H1 (cell line): ENCODE results near the gene RNF144A. TPM values are rescaled to one million over a fixed set of nuclear protein-coding genes. Genes with fewer than 3 reads are reported as not detected.

Experiments
- CTCF ChIA-PET: fragments of 300-600 bp; sonication (Branson Sonifier 250); formaldehyde crosslinking; loops from one replicate; lab custom pipeline; 2021; ENCODE audit not compliant: partially characterized antibody; lab: Charles Lee
- POLR2A ChIA-PET: fragments of 300-600 bp; sonication (Branson Sonifier 250); formaldehyde crosslinking; loops from one replicate; lab custom pipeline; 2021; ENCODE audit warnings: inconsistent platforms; ENCODE audit not compliant: partially characterized antibody; lab: Charles Lee
- DNase-seq, 2 experiments: peaks; one replicate each; pipeline versions ENCODE4 v3.0.0 to v3.0.0-alpha.2; 2010 to 2022; ENCODE audit warnings: low spot score in 2 of 2, low read depth in 1 of 2, mixed read lengths in 1 of 2
- FAIRE-seq: peaks from 2 replicates; lab custom pipeline; 2011; peaks lifted over from hg19 to GRCh38; lab: Jason Lieb, UNC
- H2AFZ ChIP-seq: 2 replicates; pipeline ENCODE4 v1.8.1; 2012; ENCODE audit warnings: low read length, inconsistent platforms
- H2AK5ac ChIP-seq: 2 replicates; pipeline ENCODE4 v1.6.1; 2013; ENCODE audit warnings: low read depth, low read length
- H2BK120ac ChIP-seq: replicated peaks from 2 replicates; pipeline ENCODE3; 2013; ENCODE audit warnings: low read depth, low read length, inconsistent platforms
- H2BK12ac ChIP-seq: 2 replicates; pipeline ENCODE4 v1.6.1; 2013; ENCODE audit warnings: low read depth, low read length
- H2BK15ac ChIP-seq: 2 replicates; pipeline ENCODE4 v1.6.1; 2013; ENCODE audit warnings: low read length
- H2BK20ac ChIP-seq: 2 replicates; pipeline ENCODE4 v1.6.1; 2013; ENCODE audit warnings: low read length
- H2BK5ac ChIP-seq: 2 replicates; pipeline ENCODE4 v1.6.1; 2013; ENCODE audit warnings: low read depth, low read length
- H3K14ac ChIP-seq: 2 replicates; pipeline ENCODE4 v1.6.1; 2013; ENCODE audit warnings: inconsistent platforms; ENCODE audit not compliant: insufficient read length
- H3K18ac ChIP-seq: 2 replicates; pipeline ENCODE4 v1.6.1; 2013; ENCODE audit warnings: low read length; ENCODE audit errors: extremely low read depth
- H3K23ac ChIP-seq: 2 replicates; pipeline ENCODE4 v1.6.1; 2013; ENCODE audit warnings: inconsistent platforms; ENCODE audit not compliant: insufficient read length
- H3K23me2 ChIP-seq: 2 replicates; pipeline ENCODE4 v1.6.1; 2013; ENCODE audit warnings: low read depth, low read length
- H3K27ac ChIP-seq: 2 replicates; pipeline ENCODE4 v1.6.1; 2011; ENCODE audit warnings: low read depth, low read length, inconsistent platforms
- H3K27me3 ChIP-seq, 4 experiments: replicated peaks in 1 of 4; 1 replicate in 1 of 4; 2 replicates in 3 of 4; pipeline versions ENCODE4 v1.6.1 to v1.8.1; 2011 to 2013; ENCODE audit warnings: low read length in 3 of 4, mild to moderate bottlenecking in 3 of 4, inconsistent platforms in 2 of 4, mixed read lengths in 2 of 4, moderate library complexity in 1 of 4; ENCODE audit not compliant: control insufficient read depth in 3 of 4, insufficient read depth in 3 of 4; ENCODE audit errors: extremely low read depth in 1 of 4
- H3K36me3 ChIP-seq, 4 experiments: 2 replicates each; pipeline versions ENCODE4 v1.6.1 to v1.8.1; 2011 to 2013; ENCODE audit warnings: mild to moderate bottlenecking in 4 of 4, low read length in 3 of 4, moderate library complexity in 2 of 4, control low read depth in 1 of 4, inconsistent platforms in 1 of 4; ENCODE audit not compliant: insufficient read depth in 4 of 4, control insufficient read depth in 2 of 4
- H3K4ac ChIP-seq: replicated peaks from 2 replicates; pipeline ENCODE3; 2013; ENCODE audit warnings: low read length, low read depth, mixed read lengths, inconsistent platforms; ENCODE audit not compliant: insufficient read length
- H3K4me1 ChIP-seq, 4 experiments: replicated peaks in 1 of 4; 1 replicate in 1 of 4; 2 replicates in 3 of 4; pipeline versions ENCODE4 v1.6.1 to v1.8.1; 2011 to 2013; ENCODE audit warnings: low read length in 3 of 4, inconsistent platforms in 2 of 4, mixed read lengths in 1 of 4; ENCODE audit not compliant: insufficient read depth in 4 of 4, control insufficient read depth in 3 of 4
- H3K4me2 ChIP-seq, 2 experiments: 2 replicates each; pipeline versions ENCODE4 v1.6.1 to v1.8.1; 2011 to 2013; ENCODE audit warnings: low read depth in 2 of 2, low read length in 2 of 2, control low read depth in 1 of 2, inconsistent platforms in 1 of 2, mild to moderate bottlenecking in 1 of 2; ENCODE audit not compliant: insufficient read depth in 1 of 2
- H3K4me3 ChIP-seq, 4 experiments: fragments of 200-600, 300-600 bp in 1 of 4; sonication (generic), shearing (Covaris generic), sonication (Bioruptor Twin) in 1 of 4; 2 replicates each; pipeline versions ENCODE4 v1.5.1 to v1.8.1; 2011 to 2016; ENCODE audit warnings: low read length in 4 of 4, low read depth in 3 of 4, control low read depth in 2 of 4, inconsistent platforms in 2 of 4, mild to moderate bottlenecking in 2 of 4, mixed read lengths in 1 of 4, moderate library complexity in 1 of 4; ENCODE audit not compliant: insufficient read depth in 2 of 4; ENCODE audit errors: extremely low read depth in 1 of 4
- H3K56ac ChIP-seq: replicated peaks from 2 replicates; pipeline ENCODE3; 2013; ENCODE audit warnings: low read depth, mild to moderate bottlenecking, mixed read lengths, low read length, inconsistent platforms; ENCODE audit not compliant: insufficient read length
- H3K79me1 ChIP-seq: 2 replicates; pipeline ENCODE4 v1.6.1; 2013; ENCODE audit warnings: low read depth, low read length, control low read depth
- H3K79me2 ChIP-seq, 2 experiments: 2 replicates each; pipeline versions ENCODE4 v1.6.1 to v1.8.1; 2012 to 2013; ENCODE audit warnings: low read length in 2 of 2, mild to moderate bottlenecking in 2 of 2, inconsistent platforms in 1 of 2; ENCODE audit not compliant: insufficient read depth in 2 of 2, control insufficient read depth in 1 of 2
- H3K9ac ChIP-seq, 4 experiments: replicated peaks in 1 of 4; 1 replicate in 1 of 4; 2 replicates in 3 of 4; pipeline versions ENCODE4 v1.6.1 to v1.8.1; 2011 to 2013; ENCODE audit warnings: low read depth in 3 of 4, low read length in 3 of 4, control low read depth in 2 of 4, mild to moderate bottlenecking in 2 of 4, moderate library complexity in 2 of 4, inconsistent platforms in 1 of 4; ENCODE audit errors: extremely low read depth in 1 of 4
- H3K9me3 ChIP-seq, 2 experiments: 2 replicates each; pipeline versions ENCODE4 v1.6.1 to v1.8.1; 2012 to 2013; ENCODE audit warnings: mild to moderate bottlenecking in 2 of 2, moderate library complexity in 2 of 2, control low read depth in 1 of 2, inconsistent platforms in 1 of 2, low read depth in 1 of 2, low read length in 1 of 2, mixed read lengths in 1 of 2; ENCODE audit not compliant: insufficient read depth in 2 of 2
- H4K20me1 ChIP-seq, 2 experiments: replicated peaks in 1 of 2; 2 replicates each; pipeline versions ENCODE3 to v1.8.1; 2011 to 2013; ENCODE audit warnings: inconsistent platforms in 2 of 2, low read length in 2 of 2, mild to moderate bottlenecking in 1 of 2; ENCODE audit not compliant: insufficient read depth in 2 of 2, control insufficient read depth in 1 of 2
- H4K5ac ChIP-seq: 2 replicates; pipeline ENCODE4 v1.6.1; 2013; ENCODE audit warnings: low read length, low read depth, mixed read lengths, inconsistent platforms; ENCODE audit not compliant: insufficient read length
- H4K8ac ChIP-seq: 2 replicates; pipeline ENCODE4 v1.8.0; 2013; ENCODE audit warnings: mild to moderate bottlenecking, moderate library complexity, low read length, inconsistent platforms; ENCODE audit not compliant: insufficient read depth; ENCODE audit errors: extremely low read depth
- H4K91ac ChIP-seq: replicated peaks from 2 replicates; pipeline ENCODE3; 2013; ENCODE audit warnings: low read length, mixed read lengths, inconsistent platforms; ENCODE audit not compliant: insufficient read length
- CTBP2 ChIP-seq: IDR thresholded peaks from 2 replicates; pipeline ENCODE4 v1.7.0; 2011; ENCODE audit warnings: borderline replicate concordance, mild to moderate bottlenecking, moderate library complexity, mixed read lengths, low read length; ENCODE audit not compliant: insufficient read depth, insufficient read length
- EGR1 ChIP-seq: IDR thresholded peaks from 2 replicates; pipeline ENCODE4 v1.6.1; 2011; ENCODE audit warnings: low read depth, low read length, borderline replicate concordance
- KDM4A ChIP-seq: IDR thresholded peaks from one replicate; pipeline ENCODE4 v1.7.1; 2012; ENCODE audit warnings: low read depth, mild to moderate bottlenecking, moderate library complexity, low read length, inconsistent platforms; ENCODE audit not compliant: severe bottlenecking
- KDM5A ChIP-seq: fragments of 200-600 bp; IDR thresholded peaks from 2 replicates; pipeline ENCODE4 v1.7.1; 2012; ENCODE audit warnings: mild to moderate bottlenecking, low read length, inconsistent platforms, mixed read lengths
- NRF1 ChIP-seq: IDR thresholded peaks from 2 replicates; pipeline ENCODE4 v1.6.1; 2011; ENCODE audit warnings: mild to moderate bottlenecking, low read depth, low read length, improper control_type of control experiment
- POU5F1 ChIP-seq: IDR thresholded peaks from 2 replicates; pipeline ENCODE4 v1.6.1; 2011; ENCODE audit warnings: low read depth, mild to moderate bottlenecking, low read length, moderate library complexity
- RFX5 ChIP-seq: IDR thresholded peaks from 2 replicates; pipeline ENCODE4 v1.6.1; 2011; ENCODE audit warnings: low read depth, low read length, improper control_type of control experiment, borderline replicate concordance
- SP1 ChIP-seq: IDR thresholded peaks from 2 replicates; pipeline ENCODE4 v1.6.1; 2011; ENCODE audit warnings: low read depth, low read length
- SUZ12 ChIP-seq: fragments of 200-600 bp; sonication (generic); IDR thresholded peaks from 2 replicates; pipeline ENCODE4 v1.6.1; 2012; ENCODE audit warnings: mild to moderate bottlenecking, inconsistent platforms, low read length, moderate library complexity, mixed read lengths
- TCF12 ChIP-seq: IDR thresholded peaks from 2 replicates; pipeline ENCODE4 v1.6.1; 2011; ENCODE audit warnings: low read depth, mild to moderate bottlenecking, low read length
- TEAD4 ChIP-seq: IDR thresholded peaks from 2 replicates; pipeline ENCODE4 v1.6.1; 2012; ENCODE audit warnings: low read depth, low read length, inconsistent platforms, mixed read lengths
- polyA plus RNA-seq, 7 experiments: library from polyadenylated mRNA; depleted of rRNA in 3 of 7; stranded (reverse) in 5 of 7; unstranded in 2 of 7; fragments of >200 nt in 5 of 7; fragments of 200-250 nt in 2 of 7; gene quantifications; 1 replicate in 5 of 7; 2 replicates in 1 of 7; 4 replicates in 1 of 7; pipeline versions ENCODE4 v1.2.1 to v1.2.3, GENCODE V29; 2011 to 2013; ENCODE audit warnings: missing spikeins in 2 of 7, mixed read lengths in 2 of 7
- total RNA-seq: library from RNA; stranded (reverse); fragmentation: NEBNext Ultra II Directional; extraction: Animal tissue kit (Norgen Biotek cat#: 25700); gene quantifications from 2 replicates; pipeline ENCODE4 v1.2.1, GENCODE V29; 2021
- TF ChIP-seq, protein P1 (sequence below): IDR thresholded peaks from 2 replicates; pipeline ENCODE4 v1.6.1; 2011; ENCODE audit warnings: low read length, improper control_type of control experiment

The RNF144A gene
- total and polyA plus RNA-seq, 2 of the 8 experiments (the other 6 are each of a cell fraction or from before 2014, with no cell fraction given): 14.0 to 15.0 TPM

GRCh38 chr2:6945821-6946220 is 28.6 kb downstream of the RNF144A start:
- H3K79me2 ChIP-seq: no peaks in the 10 kb centered on the region
- H2BK5ac ChIP-seq: no peak overlapping the region
- H3K56ac ChIP-seq: no peak overlapping the region
- no peak overlapping the region for H2BK12ac ChIP-seq
- no peak overlapping the region for H4K5ac ChIP-seq
- TF ChIP-seq RFX5 (no peak), TCF12 (no peak), TEAD4 (no peak), SP1 (no peak), POU5F1 (no peak), SUZ12 (no peak), EGR1 (no peak), CTBP2 (no peak), NRF1 (no peak), KDM4A (no peak), KDM5A (no peak)
- TF ChIP-seq, protein P1, sequence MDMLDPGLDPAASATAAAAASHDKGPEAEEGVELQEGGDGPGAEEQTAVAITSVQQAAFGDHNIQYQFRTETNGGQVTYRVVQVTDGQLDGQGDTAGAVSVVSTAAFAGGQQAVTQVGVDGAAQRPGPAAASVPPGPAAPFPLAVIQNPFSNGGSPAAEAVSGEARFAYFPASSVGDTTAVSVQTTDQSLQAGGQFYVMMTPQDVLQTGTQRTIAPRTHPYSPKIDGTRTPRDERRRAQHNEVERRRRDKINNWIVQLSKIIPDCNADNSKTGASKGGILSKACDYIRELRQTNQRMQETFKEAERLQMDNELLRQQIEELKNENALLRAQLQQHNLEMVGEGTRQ: no peak
- peaks cover 0 to under 1% (median 0%) of the 10 kb centered on the region in 4 experiments; a peak in 3 of 7 replicates for H3K4me1 ChIP-seq
- H2BK20ac ChIP-seq: no peak overlapping the region
- no peak overlapping the region for H2AFZ ChIP-seq
- FAIRE-seq (no peak), DNase-seq (no peak)
- H4K20me1 ChIP-seq: peaks cover 2 to 3% of the 10 kb centered on the region in 2 experiments
- no peak overlapping the region for H3K18ac ChIP-seq
- no peaks in the 10 kb centered on the region for H3K27me3 ChIP-seq
- no peak overlapping the region for H3K9ac ChIP-seq
- no peak overlapping the region for H3K4me3 ChIP-seq
- H3K36me3 ChIP-seq: no peaks in the 10 kb centered on the region; a peak in 1 of 8 replicates
- 0 out of 2 replicates have a peak, but pooled peaks cover 2% of the 10 kb centered on the region for H3K79me1 ChIP-seq
- no peak overlapping the region for H3K27ac ChIP-seq
- no peak overlapping the region for H2AK5ac ChIP-seq
- no peak overlapping the region for H3K4ac ChIP-seq
- H4K91ac ChIP-seq: no peak overlapping the region
- no peaks in the 10 kb centered on the region for H3K9me3 ChIP-seq
- no peak overlapping the region for H3K23ac ChIP-seq
- H4K8ac ChIP-seq: no peak overlapping the region
- no peak overlapping the region for H2BK15ac ChIP-seq
- ChIA-PET CTCF (interaction anchor here (0.7 to 1.2 kb wide), 2 partner anchors 24 to 53 kb away, joined by 3 to 4 read pairs; no protein-coding TSS in a partner anchor), POLR2A (no interaction called here)
- no peak overlapping the region for H3K14ac ChIP-seq
- H3K4me2 ChIP-seq: no peak overlapping the region
- no peak overlapping the region for H2BK120ac ChIP-seq
- H3K23me2 ChIP-seq: no peaks in the 10 kb centered on the region
